Measurements from ENCODE around the gene OTULIN. TPM values are rescaled to one million over a fixed set of nuclear protein-coding genes. Genes with fewer than 3 reads are reported as not detected.

OTULIN gene
- total and polyA plus RNA-seq, 2 donors (not counting 1 experiment from before 2014, with no cell fraction given): 9.8 to 17.8 TPM

- Histone ChIP-seq H3K27ac (ENCODE audit: insufficient read depth, low read length) (no peak overlapping the region), H2AFZ (ENCODE audit: low read length) (no peak overlapping the region), H3K4me3 (replicated peaks in 1 of 4; ENCODE audit: control extremely low read depth in 1 of 4, insufficient read depth in 1 of 4, low read depth in 3 of 4, low read length in 4 of 4) (no peak overlapping the region), H3K79me2 (ENCODE audit: control insufficient read depth, insufficient read depth, low read length) (no peaks in the 10 kb centered on the region), H3K4me2 (ENCODE audit: extremely low read depth, insufficient read depth, low read length) (no peak overlapping the region), H3K36me3 (ENCODE audit: control insufficient read depth, insufficient read depth, low read length) (no peaks in the 10 kb centered on the region), H4K20me1 (ENCODE audit: control insufficient read depth, extremely low read depth, insufficient read depth, low read length) (no peaks in the 10 kb centered on the region), H3K4me1 (ENCODE audit: control insufficient read depth, extremely low read depth, insufficient read depth, low read length) (peaks cover 5% of the 10 kb centered on the region), H3K27me3 (ENCODE audit: control insufficient read depth, insufficient read depth, low read length) (no peaks in the 10 kb centered on the region), H3K9ac (ENCODE audit: insufficient read depth, low read length) (no peak overlapping the region), H3K9me3 (ENCODE audit: control insufficient read depth, insufficient read depth, low read depth, low read length) (no peaks in the 10 kb centered on the region)
- no peak for DNase-seq (ENCODE audit: low read depth in 2 of 2)
- TF ChIP-seq EZH2 (IDR thresholded peaks at IDR 0.05; ENCODE audit: low read length, missing control alignments) (no peak), CTCF (conservative IDR thresholded peaks at IDR 0.05 in 1 of 2, IDR thresholded peaks at IDR 0.05 in 1 of 2; ENCODE audit: low read depth in 1 of 2, low read length in 2 of 2) (no peak)
These were observed 58.4 kb downstream of the OTULIN start for GRCh38 chr5:14722923-14723322.

- no peaks in the 10 kb centered on the region for H3K27me3 ChIP-seq (ENCODE audit: control insufficient read depth, insufficient read depth, low read length)
- H3K36me3 ChIP-seq (ENCODE audit: control insufficient read depth, insufficient read depth, low read length): no peaks in the 10 kb centered on the region
- H4K20me1 ChIP-seq (ENCODE audit: control insufficient read depth, extremely low read depth, insufficient read depth, low read length): no peaks in the 10 kb centered on the region
- no peaks in the 10 kb centered on the region for H3K79me2 ChIP-seq (ENCODE audit: control insufficient read depth, insufficient read depth, low read length)
- H3K9ac ChIP-seq (ENCODE audit: insufficient read depth, low read length): no peak overlapping the region
- peaks cover 5% of the 10 kb centered on the region for H3K4me1 ChIP-seq (ENCODE audit: control insufficient read depth, extremely low read depth, insufficient read depth, low read length)
- TF ChIP-seq EZH2 (IDR thresholded peaks at IDR 0.05; ENCODE audit: low read length, missing control alignments): no peak
- TF ChIP-seq CTCF (conservative IDR thresholded peaks at IDR 0.05 in 1 of 2, IDR thresholded peaks at IDR 0.05 in 1 of 2; ENCODE audit: low read depth in 1 of 2, low read length in 2 of 2): no peak
- H3K4me3 ChIP-seq (replicated peaks in 1 of 4; ENCODE audit: control extremely low read depth in 1 of 4, insufficient read depth in 1 of 4, low read depth in 3 of 4, low read length in 4 of 4): no peak overlapping the region
- no peaks in the 10 kb centered on the region for H3K9me3 ChIP-seq (ENCODE audit: control insufficient read depth, insufficient read depth, low read depth, low read length)
- DNase-seq (ENCODE audit: low read depth in 2 of 2): no peak
- no peak overlapping the region for H2AFZ ChIP-seq (ENCODE audit: low read length)
- no peak overlapping the region for H3K27ac ChIP-seq (ENCODE audit: insufficient read depth, low read length)
- H3K4me2 ChIP-seq (ENCODE audit: extremely low read depth, insufficient read depth, low read length): no peak overlapping the region
These were observed 59.2 kb downstream of the OTULIN start for GRCh38 chr5:14723701-14724132.

- Histone ChIP-seq H4K20me1 (ENCODE audit: control insufficient read depth, extremely low read depth, insufficient read depth, low read length) (no peaks in the 10 kb centered on the region), H3K27ac (ENCODE audit: insufficient read depth, low read length) (no peak overlapping the region), H3K9ac (ENCODE audit: insufficient read depth, low read length) (no peak overlapping the region), H3K4me1 (ENCODE audit: control insufficient read depth, extremely low read depth, insufficient read depth, low read length) (peaks cover 5% of the 10 kb centered on the region), H3K4me2 (ENCODE audit: extremely low read depth, insufficient read depth, low read length) (no peak overlapping the region), H2AFZ (ENCODE audit: low read length) (no peak overlapping the region), H3K79me2 (ENCODE audit: control insufficient read depth, insufficient read depth, low read length) (no peaks in the 10 kb centered on the region), H3K9me3 (ENCODE audit: control insufficient read depth, insufficient read depth, low read depth, low read length) (no peaks in the 10 kb centered on the region), H3K27me3 (ENCODE audit: control insufficient read depth, insufficient read depth, low read length) (no peaks in the 10 kb centered on the region), H3K4me3 (replicated peaks in 1 of 4; ENCODE audit: control extremely low read depth in 1 of 4, insufficient read depth in 1 of 4, low read depth in 3 of 4, low read length in 4 of 4) (no peak overlapping the region), H3K36me3 (ENCODE audit: control insufficient read depth, insufficient read depth, low read length) (no peaks in the 10 kb centered on the region)
- no peak for DNase-seq (ENCODE audit: low read depth in 2 of 2)
- TF ChIP-seq EZH2 (IDR thresholded peaks at IDR 0.05; ENCODE audit: low read length, missing control alignments) (no peak), CTCF (conservative IDR thresholded peaks at IDR 0.05 in 1 of 2, IDR thresholded peaks at IDR 0.05 in 1 of 2; ENCODE audit: low read depth in 1 of 2, low read length in 2 of 2) (no peak)
These were observed 60.1 kb downstream of the OTULIN start for GRCh38 chr5:14724633-14725032.

All from fibroblast of lung (primary cell).